ENCODE measurements around the gene ST7L.

GRCh38 chr1:112538883-112539282 lies 80.1 kb downstream of the ST7L start:
- TF ChIP-seq MAFK (IDR thresholded peaks at IDR 0.05; ENCODE audit: partially characterized antibody) (no peak), KDM1A (IDR thresholded peaks at IDR 0.05; ENCODE audit: low read depth) (no peak), FOXS1 (CRISPR knock-in tag; IDR thresholded peaks at IDR 0.05) (no peak), CEBPB (IDR thresholded peaks at IDR 0.05) (no peak), POLR2A (IDR thresholded peaks at IDR 0.05; ENCODE audit: low read length) (no peak), NFE2L2 (conservative IDR thresholded peaks at IDR 0.05; ENCODE audit: low read length) (no peak)
- TF ChIP-seq, protein P1, sequence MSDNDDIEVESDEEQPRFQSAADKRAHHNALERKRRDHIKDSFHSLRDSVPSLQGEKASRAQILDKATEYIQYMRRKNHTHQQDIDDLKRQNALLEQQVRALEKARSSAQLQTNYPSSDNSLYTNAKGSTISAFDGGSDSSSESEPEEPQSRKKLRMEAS (IDR thresholded peaks at IDR 0.05): no peak
- TF ChIP-seq, protein P2, sequence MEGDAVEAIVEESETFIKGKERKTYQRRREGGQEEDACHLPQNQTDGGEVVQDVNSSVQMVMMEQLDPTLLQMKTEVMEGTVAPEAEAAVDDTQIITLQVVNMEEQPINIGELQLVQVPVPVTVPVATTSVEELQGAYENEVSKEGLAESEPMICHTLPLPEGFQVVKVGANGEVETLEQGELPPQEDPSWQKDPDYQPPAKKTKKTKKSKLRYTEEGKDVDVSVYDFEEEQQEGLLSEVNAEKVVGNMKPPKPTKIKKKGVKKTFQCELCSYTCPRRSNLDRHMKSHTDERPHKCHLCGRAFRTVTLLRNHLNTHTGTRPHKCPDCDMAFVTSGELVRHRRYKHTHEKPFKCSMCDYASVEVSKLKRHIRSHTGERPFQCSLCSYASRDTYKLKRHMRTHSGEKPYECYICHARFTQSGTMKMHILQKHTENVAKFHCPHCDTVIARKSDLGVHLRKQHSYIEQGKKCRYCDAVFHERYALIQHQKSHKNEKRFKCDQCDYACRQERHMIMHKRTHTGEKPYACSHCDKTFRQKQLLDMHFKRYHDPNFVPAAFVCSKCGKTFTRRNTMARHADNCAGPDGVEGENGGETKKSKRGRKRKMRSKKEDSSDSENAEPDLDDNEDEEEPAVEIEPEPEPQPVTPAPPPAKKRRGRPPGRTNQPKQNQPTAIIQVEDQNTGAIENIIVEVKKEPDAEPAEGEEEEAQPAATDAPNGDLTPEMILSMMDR (IDR thresholded peaks at IDR 0.05): no peak
- TF ChIP-seq, protein P3, sequence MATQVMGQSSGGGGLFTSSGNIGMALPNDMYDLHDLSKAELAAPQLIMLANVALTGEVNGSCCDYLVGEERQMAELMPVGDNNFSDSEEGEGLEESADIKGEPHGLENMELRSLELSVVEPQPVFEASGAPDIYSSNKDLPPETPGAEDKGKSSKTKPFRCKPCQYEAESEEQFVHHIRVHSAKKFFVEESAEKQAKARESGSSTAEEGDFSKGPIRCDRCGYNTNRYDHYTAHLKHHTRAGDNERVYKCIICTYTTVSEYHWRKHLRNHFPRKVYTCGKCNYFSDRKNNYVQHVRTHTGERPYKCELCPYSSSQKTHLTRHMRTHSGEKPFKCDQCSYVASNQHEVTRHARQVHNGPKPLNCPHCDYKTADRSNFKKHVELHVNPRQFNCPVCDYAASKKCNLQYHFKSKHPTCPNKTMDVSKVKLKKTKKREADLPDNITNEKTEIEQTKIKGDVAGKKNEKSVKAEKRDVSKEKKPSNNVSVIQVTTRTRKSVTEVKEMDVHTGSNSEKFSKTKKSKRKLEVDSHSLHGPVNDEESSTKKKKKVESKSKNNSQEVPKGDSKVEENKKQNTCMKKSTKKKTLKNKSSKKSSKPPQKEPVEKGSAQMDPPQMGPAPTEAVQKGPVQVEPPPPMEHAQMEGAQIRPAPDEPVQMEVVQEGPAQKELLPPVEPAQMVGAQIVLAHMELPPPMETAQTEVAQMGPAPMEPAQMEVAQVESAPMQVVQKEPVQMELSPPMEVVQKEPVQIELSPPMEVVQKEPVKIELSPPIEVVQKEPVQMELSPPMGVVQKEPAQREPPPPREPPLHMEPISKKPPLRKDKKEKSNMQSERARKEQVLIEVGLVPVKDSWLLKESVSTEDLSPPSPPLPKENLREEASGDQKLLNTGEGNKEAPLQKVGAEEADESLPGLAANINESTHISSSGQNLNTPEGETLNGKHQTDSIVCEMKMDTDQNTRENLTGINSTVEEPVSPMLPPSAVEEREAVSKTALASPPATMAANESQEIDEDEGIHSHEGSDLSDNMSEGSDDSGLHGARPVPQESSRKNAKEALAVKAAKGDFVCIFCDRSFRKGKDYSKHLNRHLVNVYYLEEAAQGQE (IDR thresholded peaks at IDR 0.05): no peak
